GM12865 (cell line): ENCODE results near the gene TPCN1.

Experiments
- DNase-seq: peaks from one replicate; pipeline ENCODE4 v3.0.0; 2010; ENCODE audit warnings: low read depth
- H3K4me3 ChIP-seq: 2 replicates; pipeline ENCODE4 v1.5.1; 2011; ENCODE audit warnings: mild to moderate bottlenecking, low read depth, low read length, control low read depth
- CTCF ChIP-seq: IDR thresholded peaks from 2 replicates; pipeline ENCODE4 v1.5.1; 2011; ENCODE audit warnings: low read length, control low read depth, low read depth, inconsistent platforms; ENCODE audit not compliant: insufficient read depth; ENCODE audit errors: missing control alignments

Gene TPCN1

GRCh38 chr12:113329022-113329790 lies 107.9 kb downstream of the TPCN1 start:
- no peak overlapping the region for H3K4me3 ChIP-seq
- no peak for DNase-seq
- TF ChIP-seq CTCF, result no peak

- DNase-seq, result no peak
- no peak overlapping the region for H3K4me3 ChIP-seq
- TF ChIP-seq CTCF, result no peak
Observed at GRCh38 chr12:113329791-113330417, 108.6 kb downstream of the TPCN1 start.

GRCh38 chr12:113330505-113330904 lies 109.2 kb downstream of the TPCN1 start:
- no peak for TF ChIP-seq CTCF
- DNase-seq, result no peak
- H3K4me3 ChIP-seq, result no peak overlapping the region

GRCh38 chr12:113332688-113333417 lies 111.6 kb downstream of the TPCN1 start:
- H3K4me3 ChIP-seq, result no peak overlapping the region
- DNase-seq, result no peak
- TF ChIP-seq CTCF, result no peak

GRCh38 chr12:113333418-113333750 lies 112.1 kb downstream of the TPCN1 start:
- no peak for DNase-seq
- no peak overlapping the region for H3K4me3 ChIP-seq
- no peak for TF ChIP-seq CTCF

- DNase-seq, result no peak
- peak overlapping the region; percentile 81 for H3K4me3 ChIP-seq
- no peak for TF ChIP-seq CTCF
Observed at GRCh38 chr12:113333877-113334785, 112.9 kb downstream of the TPCN1 start.
